ENCODE results near the gene TXNDC5.

DNA sequence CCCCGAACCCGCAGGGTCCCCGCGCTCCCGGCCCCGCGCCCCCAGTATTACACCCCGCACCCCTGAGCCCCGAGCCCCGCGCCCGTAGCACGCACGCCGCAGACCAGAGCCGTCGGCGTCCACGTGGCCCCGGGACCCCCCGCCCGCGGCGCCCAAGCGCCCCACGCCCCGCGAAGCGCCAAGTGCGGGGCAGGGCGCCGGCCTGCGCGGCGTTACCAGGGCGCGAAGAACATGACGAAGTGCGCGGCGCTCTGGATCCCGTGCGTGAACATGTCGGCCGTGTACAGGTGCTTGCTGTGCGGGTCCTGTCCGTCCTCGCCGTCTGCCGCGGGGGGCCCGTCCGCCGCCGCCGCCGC, 312 bp downstream of the TXNDC5 start:
- TF ChIP-seq, protein P1, sequence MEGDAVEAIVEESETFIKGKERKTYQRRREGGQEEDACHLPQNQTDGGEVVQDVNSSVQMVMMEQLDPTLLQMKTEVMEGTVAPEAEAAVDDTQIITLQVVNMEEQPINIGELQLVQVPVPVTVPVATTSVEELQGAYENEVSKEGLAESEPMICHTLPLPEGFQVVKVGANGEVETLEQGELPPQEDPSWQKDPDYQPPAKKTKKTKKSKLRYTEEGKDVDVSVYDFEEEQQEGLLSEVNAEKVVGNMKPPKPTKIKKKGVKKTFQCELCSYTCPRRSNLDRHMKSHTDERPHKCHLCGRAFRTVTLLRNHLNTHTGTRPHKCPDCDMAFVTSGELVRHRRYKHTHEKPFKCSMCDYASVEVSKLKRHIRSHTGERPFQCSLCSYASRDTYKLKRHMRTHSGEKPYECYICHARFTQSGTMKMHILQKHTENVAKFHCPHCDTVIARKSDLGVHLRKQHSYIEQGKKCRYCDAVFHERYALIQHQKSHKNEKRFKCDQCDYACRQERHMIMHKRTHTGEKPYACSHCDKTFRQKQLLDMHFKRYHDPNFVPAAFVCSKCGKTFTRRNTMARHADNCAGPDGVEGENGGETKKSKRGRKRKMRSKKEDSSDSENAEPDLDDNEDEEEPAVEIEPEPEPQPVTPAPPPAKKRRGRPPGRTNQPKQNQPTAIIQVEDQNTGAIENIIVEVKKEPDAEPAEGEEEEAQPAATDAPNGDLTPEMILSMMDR (IDR thresholded peaks at IDR 0.05; ENCODE audit: extremely low read depth in 1 of 2, insufficient read depth in 1 of 2, low read depth in 1 of 2, low read length in 2 of 2), result no peak
- TF ChIP-seq POLR2A (IDR thresholded peaks at IDR 0.05; ENCODE audit: low read depth, low read length) (no peak), POLR2AphosphoS5 (IDR thresholded peaks at IDR 0.05; ENCODE audit: insufficient read depth, low read depth, low read length) (no peak), EZH2 (IDR thresholded peaks at IDR 0.05; ENCODE audit: borderline replicate concordance, low read depth, low read length, severe bottlenecking) (no peak), FOS (IDR thresholded peaks at IDR 0.05; ENCODE audit: borderline replicate concordance, insufficient read depth, low read length) (no peak)

Measured in endothelial cell of umbilical vein (primary cell).